ENCODE data around the gene MYOM1. TPM values are rescaled to one million over a fixed set of nuclear protein-coding genes. Genes with fewer than 3 reads are reported as not detected.

The MYOM1 gene
- total RNA-seq, 4 donors from 2014 or later = 0.23 to 2.5 (median 0.52) TPM

DNA sequence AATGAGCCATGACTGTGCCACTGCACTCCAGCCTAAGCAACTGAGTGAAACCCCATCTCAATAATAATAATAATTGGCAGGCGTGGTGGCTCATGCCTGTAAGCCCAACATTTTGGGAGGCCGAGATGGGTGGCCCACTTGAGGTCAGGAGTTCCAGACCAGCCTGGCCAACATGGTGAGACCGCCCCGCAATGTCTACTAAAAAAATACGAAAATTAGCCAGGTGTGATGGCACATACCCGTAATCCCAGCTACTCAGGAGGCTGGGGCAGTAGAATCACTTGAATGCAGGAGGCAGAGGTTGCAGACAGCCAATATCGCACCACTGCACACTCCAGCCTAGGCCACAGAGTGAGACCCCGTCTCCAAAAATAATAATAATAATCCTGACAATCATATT lies 178.9 kb downstream of the MYOM1 start:
- 89 to 96% methylated on average over 8 of the region's 8 CpGs for WGBS, 2 donors
- TF ChIP-seq, protein P1, sequence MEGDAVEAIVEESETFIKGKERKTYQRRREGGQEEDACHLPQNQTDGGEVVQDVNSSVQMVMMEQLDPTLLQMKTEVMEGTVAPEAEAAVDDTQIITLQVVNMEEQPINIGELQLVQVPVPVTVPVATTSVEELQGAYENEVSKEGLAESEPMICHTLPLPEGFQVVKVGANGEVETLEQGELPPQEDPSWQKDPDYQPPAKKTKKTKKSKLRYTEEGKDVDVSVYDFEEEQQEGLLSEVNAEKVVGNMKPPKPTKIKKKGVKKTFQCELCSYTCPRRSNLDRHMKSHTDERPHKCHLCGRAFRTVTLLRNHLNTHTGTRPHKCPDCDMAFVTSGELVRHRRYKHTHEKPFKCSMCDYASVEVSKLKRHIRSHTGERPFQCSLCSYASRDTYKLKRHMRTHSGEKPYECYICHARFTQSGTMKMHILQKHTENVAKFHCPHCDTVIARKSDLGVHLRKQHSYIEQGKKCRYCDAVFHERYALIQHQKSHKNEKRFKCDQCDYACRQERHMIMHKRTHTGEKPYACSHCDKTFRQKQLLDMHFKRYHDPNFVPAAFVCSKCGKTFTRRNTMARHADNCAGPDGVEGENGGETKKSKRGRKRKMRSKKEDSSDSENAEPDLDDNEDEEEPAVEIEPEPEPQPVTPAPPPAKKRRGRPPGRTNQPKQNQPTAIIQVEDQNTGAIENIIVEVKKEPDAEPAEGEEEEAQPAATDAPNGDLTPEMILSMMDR (IDR thresholded peaks at IDR 0.05) = no peak
- DNase-seq = no peak
- Histone ChIP-seq H3K27ac (no peak overlapping the region), H3K9me3 (no peaks in the 10 kb centered on the region), H3K27me3 (no peaks in the 10 kb centered on the region), H3K4me3 (no peak overlapping the region), H3K36me3 (no peaks in the 10 kb centered on the region), H3K4me1 (peaks cover 0 to 33% (median 5%) of the 10 kb centered on the region in 3 donors)
- intact Hi-C loops (cut with DNase I) = no loop called here

DNA sequence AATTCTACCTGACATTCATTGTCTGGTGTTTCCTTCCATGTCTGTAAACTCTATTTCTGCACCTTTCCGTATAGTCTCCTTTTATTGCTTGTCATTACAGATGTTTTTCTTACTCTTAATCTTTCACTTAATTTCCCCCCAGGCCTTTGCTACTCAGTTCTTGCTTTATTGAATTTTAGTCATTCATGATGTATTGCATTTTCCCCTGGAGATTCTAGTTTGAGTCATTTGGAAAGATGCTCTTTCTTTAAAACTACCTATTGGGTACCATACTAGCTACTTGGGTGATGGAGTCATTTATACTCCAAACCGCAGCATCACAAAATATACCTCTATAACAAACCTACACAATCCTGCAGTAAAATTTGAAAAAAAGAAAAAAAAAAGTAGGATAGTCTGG lies 179.6 kb downstream of the MYOM1 start:
- no peak for TF ChIP-seq POLR2A (IDR thresholded peaks at IDR 0.05)
- DNase-seq = no peak
- Histone ChIP-seq H3K27me3 (no peaks in the 10 kb centered on the region), H3K36me3 (no peaks in the 10 kb centered on the region), H3K9me3 (no peaks in the 10 kb centered on the region), H3K4me1 (peaks cover 0 to 29% (median 3%) of the 10 kb centered on the region in 3 donors), H3K4me3 (no peak overlapping the region), H3K27ac (no peak overlapping the region)
- 68 to 74% methylated on average over 2 of the region's 2 CpGs for WGBS, 2 donors
- intact Hi-C loops (cut with DNase I) = no loop called here

DNA sequence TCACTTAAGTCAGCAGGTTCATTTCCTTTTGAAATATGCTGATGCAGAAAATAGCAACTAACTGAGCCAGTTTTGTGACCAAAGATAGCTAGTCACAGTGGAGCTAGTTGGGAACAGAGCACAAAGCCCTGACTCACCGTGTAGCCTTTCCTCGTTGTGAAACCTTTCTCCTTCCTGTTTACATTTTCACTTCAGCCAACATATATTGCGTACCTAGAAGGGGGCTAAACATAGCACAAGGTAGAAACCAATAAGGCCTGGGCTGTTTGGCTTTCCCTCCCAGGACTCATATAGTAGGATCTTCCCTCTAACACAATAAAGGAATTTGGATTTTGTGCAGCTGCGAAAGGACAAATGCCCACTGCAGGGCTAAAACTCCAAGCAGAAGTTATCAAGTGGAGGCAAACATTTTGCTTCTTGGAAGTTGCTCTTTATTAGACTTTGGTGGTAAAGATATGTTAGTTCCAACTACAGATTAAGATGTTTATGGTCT lies 182.3 kb downstream of the MYOM1 start:
- Histone ChIP-seq H3K27me3 (no peaks in the 10 kb centered on the region), H3K4me1 (peaks cover 0 to 22% (median 0%) of the 10 kb centered on the region in 3 donors), H3K4me3 (no peak overlapping the region), H3K9me3 (no peaks in the 10 kb centered on the region), H3K27ac (peak overlapping the region in 3 of 4 donors; percentile 3 to 61 (median 39)), H3K36me3 (no peaks in the 10 kb centered on the region)
- 31% methylated on average over 4 of the region's 4 CpGs for WGBS, 2 donors
- intact Hi-C loops (cut with DNase I) = no loop called here
- no peak for DNase-seq
- TF ChIP-seq POLR2A (IDR thresholded peaks at IDR 0.05) = no peak
- TF ChIP-seq, protein P1 (IDR thresholded peaks at IDR 0.05) = no peak

DNA sequence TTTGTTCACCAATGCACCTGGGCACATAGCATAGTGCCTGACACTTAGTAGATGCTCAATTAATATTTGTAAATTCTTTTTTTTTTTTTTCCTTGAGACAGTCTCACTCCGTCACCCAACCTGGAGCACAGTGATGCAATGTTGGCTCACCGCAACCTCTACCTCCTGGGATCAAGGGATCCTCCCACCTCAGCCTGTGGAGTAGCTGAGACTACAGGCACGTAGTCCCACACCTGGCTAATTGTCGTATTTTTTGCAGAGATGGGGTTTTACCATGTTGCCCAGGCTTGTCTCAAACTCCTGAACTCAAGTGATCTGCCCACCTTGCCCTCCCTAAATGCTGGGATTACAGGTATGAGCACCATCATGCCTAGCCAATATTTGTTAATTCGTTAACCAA lies 183.7 kb downstream of the MYOM1 start:
- Histone ChIP-seq H3K27me3 (no peaks in the 10 kb centered on the region), H3K9me3 (no peaks in the 10 kb centered on the region), H3K4me1 (peaks cover 0 to 22% (median 0%) of the 10 kb centered on the region in 3 donors), H3K4me3 (no peak overlapping the region), H3K36me3 (no peaks in the 10 kb centered on the region), H3K27ac (peak overlapping the region in 2 of 4 donors; percentile 7 to 36)
- no peak for DNase-seq
- intact Hi-C loops (cut with DNase I) = no loop called here
- no peak for TF ChIP-seq POLR2A (IDR thresholded peaks at IDR 0.05)
- TF ChIP-seq, protein P1 (IDR thresholded peaks at IDR 0.05) = no peak
- WGBS, 2 donors = 39 to 54% methylated on average over 4 to 5 of the region's 5 CpGs

DNA sequence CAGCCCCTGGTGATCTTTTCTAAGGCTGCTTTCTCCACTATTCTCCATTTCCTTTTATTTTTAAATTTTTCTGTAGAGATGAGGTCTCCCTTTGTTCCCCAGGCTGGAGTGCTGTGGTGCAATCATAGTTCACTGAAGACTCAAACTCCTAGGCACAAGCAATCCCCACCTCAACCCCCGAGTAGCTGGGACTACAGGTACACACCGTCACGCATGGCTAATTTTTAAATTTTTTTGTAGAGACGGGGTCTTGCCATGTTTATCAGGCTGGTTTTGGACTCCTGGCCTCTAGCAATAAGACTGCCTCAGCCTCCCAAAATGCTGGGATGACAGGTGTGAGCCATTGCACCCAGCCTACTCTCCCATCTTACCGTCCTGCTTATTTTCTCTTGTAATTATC lies 184.1 kb downstream of the MYOM1 start:
- H3K4me1 ChIP-seq = peaks cover 0 to 22% (median 0%) of the 10 kb centered on the region in 3 donors
- intact Hi-C loops (cut with DNase I) = no loop called here
- no peaks in the 10 kb centered on the region for H3K36me3 ChIP-seq
- TF ChIP-seq, protein P1 (IDR thresholded peaks at IDR 0.05) = no peak
- no peak for TF ChIP-seq POLR2A (IDR thresholded peaks at IDR 0.05)
- H3K4me3 ChIP-seq = no peak overlapping the region
- H3K27ac ChIP-seq = no peak overlapping the region
- DNase-seq = no peak
- H3K9me3 ChIP-seq = no peaks in the 10 kb centered on the region
- 67 to 87% methylated on average over 5 of the region's 5 CpGs for WGBS, 2 donors
- no peaks in the 10 kb centered on the region for H3K27me3 ChIP-seq

DNA sequence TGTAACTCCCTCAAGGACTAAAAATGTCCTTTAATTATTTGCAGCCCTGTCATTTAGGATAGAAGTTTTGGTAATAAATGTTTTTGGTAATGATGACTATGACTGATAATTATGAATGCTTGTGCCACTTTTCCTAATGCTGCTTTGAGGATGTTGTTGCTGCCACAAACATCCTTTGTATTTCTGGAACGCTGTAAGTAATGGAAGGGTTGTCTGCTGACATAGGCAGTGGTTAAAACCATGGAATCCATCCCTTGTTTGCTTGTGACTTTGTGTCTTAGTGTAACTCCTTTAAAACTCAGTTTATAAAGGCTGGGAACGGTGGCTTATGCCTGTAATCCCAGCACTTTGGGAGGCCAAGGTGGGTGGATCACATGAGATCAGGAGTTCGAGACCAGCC lies 187.0 kb downstream of the MYOM1 start:
- Histone ChIP-seq H3K4me1 (peaks cover 0 to 29% (median 0%) of the 10 kb centered on the region in 3 donors), H3K4me3 (no peak overlapping the region), H3K27ac (no peak overlapping the region), H3K36me3 (no peaks in the 10 kb centered on the region), H3K9me3 (no peaks in the 10 kb centered on the region), H3K27me3 (no peaks in the 10 kb centered on the region)
- intact Hi-C loops (cut with DNase I) = no loop called here
- no peak for TF ChIP-seq POLR2A (IDR thresholded peaks at IDR 0.05)
- TF ChIP-seq, protein P1 (IDR thresholded peaks at IDR 0.05) = no peak
- WGBS, 2 donors = 75 to 88% methylated on average over 2 to 3 of the region's 3 CpGs
- no peak for DNase-seq
